A549 (cell line): Measurements from ENCODE around the gene GMDS. TPM values are rescaled to one million over a fixed set of nuclear protein-coding genes. Genes with fewer than 3 reads are reported as not detected.

Experiments
- ATAC-seq, 2 experiments: fragments of 200-7000 bp in 1 of 2; fragments of >200 bp in 1 of 2; cut with Nextera tagmentation in 1 of 2; cut with Tn5 transposase in 1 of 2; 3 replicates each; pipeline versions ENCODE4 v1.8.0 to v1.9.1; 2018 to 2020; ENCODE audit warnings: mild to moderate bottlenecking in 1 of 2, moderate library complexity in 1 of 2
- CTCF ChIA-PET: fragments of 300-600 bp; sonication (Branson Sonifier 250); formaldehyde crosslinking; extraction: SDS; loops from one replicate; lab custom pipeline; 2021; ENCODE audit warnings: antibody characterized with exemption, inconsistent platforms; lab: Yijun Ruan, JAX
- POLR2A ChIA-PET: fragments of 350-600 bp; formaldehyde crosslinking; extraction: SDS; loops from one replicate; lab custom pipeline; 2021; ENCODE audit warnings: antibody characterized with exemption, inconsistent platforms; lab: Yijun Ruan, JAX
- DNase-seq, 2 experiments: peaks; one replicate each; pipeline versions ENCODE4 v3.0.0 to v3.0.0-alpha.2; 2011 to 2016; ENCODE audit warnings: low read depth in 1 of 2, low spot score in 1 of 2
- FAIRE-seq: peaks from 2 replicates; lab custom pipeline; 2011; peaks lifted over from hg19 to GRCh38; lab: Jason Lieb, UNC
- H3K27ac ChIP-seq, 2 experiments: fragments of >200 bp; sonication (Bioruptor Twin); formaldehyde crosslinking; 3 replicates each; pipeline ENCODE4 v1.5.1; 2016 to 2017
- H3K4me1 ChIP-seq: fragments of >200 bp; sonication (Bioruptor Twin); formaldehyde crosslinking; 3 replicates; pipeline ENCODE4 v1.6.1; 2016
- H3K4me2 ChIP-seq: fragments of >200 bp; sonication (Bioruptor Twin); formaldehyde crosslinking; 3 replicates; pipeline ENCODE4 v1.6.1; 2016
- H3K4me3 ChIP-seq: fragments of >200 bp; sonication (Bioruptor Twin); formaldehyde crosslinking; 3 replicates; pipeline ENCODE4 v1.5.1; 2016
- H3K9me3 ChIP-seq: fragments of >200 bp; sonication (Bioruptor Twin); formaldehyde crosslinking; 3 replicates; pipeline ENCODE4 v1.6.1; 2016
- BCL3 ChIP-seq: fragments of >200 bp; sonication (Bioruptor Twin); formaldehyde crosslinking; IDR thresholded peaks from 3 replicates; pipeline ENCODE4 v1.6.1; 2016
- CBX8 ChIP-seq: fragments of 200-600 bp; sonication (generic); IDR thresholded peaks from 2 replicates; pipeline ENCODE4 v1.6.1; 2016
- CEBPB ChIP-seq, 2 experiments: fragments of >200 bp in 1 of 2; sonication (Bioruptor Twin) in 1 of 2; formaldehyde crosslinking in 1 of 2; IDR thresholded peaks; 2 replicates each; pipeline ENCODE4 v1.6.1; 2012 to 2016
- CHD2 ChIP-seq: fragments of 150-350 bp; IDR thresholded peaks from 2 replicates; pipeline ENCODE4 v1.6.1; 2014; ENCODE audit warnings: low read length; ENCODE audit not compliant: partially characterized antibody
- CHD4 ChIP-seq: fragments of 200-600 bp; sonication (generic); IDR thresholded peaks from 2 replicates; pipeline ENCODE4 v1.6.1; 2016; ENCODE audit warnings: antibody characterized with exemption, mild to moderate bottlenecking, borderline replicate concordance
- EHF ChIP-seq: fragments of 250-450 bp; sonication (Bioruptor Pico); IDR thresholded peaks from 2 replicates; pipeline ENCODE4 v1.5.0; 2020; ENCODE audit warnings: mild to moderate bottlenecking
- EHMT2 ChIP-seq: fragments of 200-600 bp; sonication (generic); IDR thresholded peaks from 2 replicates; pipeline ENCODE4 v1.6.1; 2016; ENCODE audit warnings: antibody characterized with exemption, low read depth, mild to moderate bottlenecking, moderate library complexity
- ESRRA ChIP-seq: fragments of 150-350 bp; IDR thresholded peaks from 2 replicates; pipeline ENCODE4 v1.6.1; 2014; ENCODE audit warnings: mild to moderate bottlenecking, low read length, borderline replicate concordance
- FOSL2 ChIP-seq, 2 experiments: fragments of 450-650 bp in 1 of 2; fragments of >200 bp in 1 of 2; sonication (Bioruptor Twin) in 1 of 2; formaldehyde crosslinking; IDR thresholded peaks; 2 replicates each; pipeline versions ENCODE4 v1.5.0 to v1.6.1; 2016 to 2020; ENCODE audit warnings: mild to moderate bottlenecking in 1 of 2, moderate library complexity in 1 of 2
- HES2 ChIP-seq: fragments of >200 bp; sonication (Bioruptor Twin); formaldehyde crosslinking; IDR thresholded peaks from 2 replicates; pipeline ENCODE4 v1.6.1; 2016
- HOXB13 ChIP-seq: fragments of 250-450 bp; sonication (Bioruptor Pico); IDR thresholded peaks from 2 replicates; pipeline ENCODE4 v1.5.0; 2020; ENCODE audit warnings: low read depth, mild to moderate bottlenecking, moderate library complexity
- JUNB ChIP-seq: fragments of >200 bp; sonication (Bioruptor Twin); formaldehyde crosslinking; IDR thresholded peaks from 2 replicates; pipeline ENCODE4 v1.6.1; 2016
- KDM1A ChIP-seq: fragments of 200-600 bp; sonication (generic); IDR thresholded peaks from 2 replicates; pipeline ENCODE4 v1.6.1; 2016; ENCODE audit warnings: low read depth, mild to moderate bottlenecking
- KDM5A ChIP-seq: fragments of 200-600 bp; sonication (generic); IDR thresholded peaks from 2 replicates; pipeline ENCODE4 v1.6.1; 2016; ENCODE audit warnings: antibody characterized with exemption, mild to moderate bottlenecking
- MAZ ChIP-seq: fragments of 150-350 bp; IDR thresholded peaks from 2 replicates; pipeline ENCODE4 v1.6.1; 2014; ENCODE audit warnings: antibody characterized with exemption, low read depth, low read length, borderline replicate concordance
- MYC ChIP-seq: IDR thresholded peaks from 2 replicates; pipeline ENCODE4 v1.6.1; 2012; ENCODE audit warnings: mild to moderate bottlenecking, inconsistent platforms, low read length, improper control_type of control experiment, borderline replicate concordance
- NPAS2 ChIP-seq: fragments of 250-450 bp; sonication (Bioruptor Pico); IDR thresholded peaks from 2 replicates; pipeline ENCODE4 v1.8.0; 2022; ENCODE audit warnings: mild to moderate bottlenecking, moderate library complexity, borderline replicate concordance
- PBX3 ChIP-seq: IDR thresholded peaks from 2 replicates; pipeline ENCODE4 v1.6.1; 2012
- PHF8 ChIP-seq: fragments of 200-600 bp; sonication (generic); IDR thresholded peaks from 2 replicates; pipeline ENCODE4 v1.6.1; 2016; ENCODE audit warnings: low read depth, mild to moderate bottlenecking, antibody characterized with exemption, moderate library complexity, borderline replicate concordance
- POLR2AphosphoS2 ChIP-seq: conservative IDR thresholded peaks from 2 replicates; pipeline ENCODE4 v1.6.1; 2012; ENCODE audit warnings: low read length, improper control_type of control experiment, inconsistent platforms
- RAD21 ChIP-seq, 2 experiments: fragments of >200 bp in 1 of 2; sonication (Bioruptor Twin) in 1 of 2; formaldehyde crosslinking in 1 of 2; IDR thresholded peaks in 1 of 2; conservative IDR thresholded peaks in 1 of 2; 2 replicates in 1 of 2; 3 replicates in 1 of 2; pipeline ENCODE4 v1.6.1; 2012 to 2018; ENCODE audit warnings: inconsistent platforms in 1 of 2
- RFX5 ChIP-seq: fragments of 450-650 bp; IDR thresholded peaks from 2 replicates; pipeline ENCODE4 v1.7.1; 2014; ENCODE audit warnings: antibody characterized with exemption, mild to moderate bottlenecking, moderate library complexity
- SREBF2 ChIP-seq: fragments of 450-650 bp; IDR thresholded peaks from 2 replicates; pipeline ENCODE4 v1.6.1; 2014; ENCODE audit warnings: mild to moderate bottlenecking, moderate library complexity
- TFCP2L1 ChIP-seq: fragments of 250-450 bp; sonication (Bioruptor Pico); IDR thresholded peaks from 2 replicates; pipeline ENCODE4 v1.5.0; 2021; ENCODE audit warnings: mild to moderate bottlenecking
- USF2 ChIP-seq: fragments of 450-650 bp; IDR thresholded peaks from 2 replicates; pipeline ENCODE4 v1.6.1; 2014; ENCODE audit warnings: antibody characterized with exemption
- WGBS: methylation state at CpG from one replicate; pipeline ENCODE4 v1.1.6; 2017; ENCODE audit errors: missing lambda C conversion rate; 5-methylcytosine and 5-hydroxymethylcytosine counted together
- polyA plus RNA-seq, 4 experiments: library from polyadenylated mRNA; depleted of rRNA in 3 of 4; stranded (reverse); fragments of >200 nt; fragmentation: RNase III in 1 of 4; extraction: RNeasy Plus Mini Kit Qiagen cat#74134 plus additional on column Dnase treatment in 1 of 4; gene quantifications; 2 replicates in 3 of 4; 3 replicates in 1 of 4; pipeline ENCODE4 v1.2.3, GENCODE V29; 2011 to 2017

GMDS gene
- polyA plus RNA-seq, 2 of the 4 experiments (the other 2 are of a cell fraction) = 9.9 to 12.4 TPM

- no peak for ATAC-seq
- Histone ChIP-seq H3K4me3 (no peak overlapping the region), H3K9me3 (no peaks in the 10 kb centered on the region), H3K4me2 (no peak overlapping the region), H3K27ac (no peak overlapping the region), H3K4me1 (peaks cover 18% of the 10 kb centered on the region)
- 70% methylated on average over 22 of the region's 22 CpGs for WGBS
- POLR2A ChIA-PET = no interaction called here
- CTCF ChIA-PET = interaction anchor here (0.5 to 4.8 kb wide), 7 partner anchors 39 to 1408 kb away, joined by 3 to 32 read pairs (median 3); partner anchors contain the start of gene MYLK4
- FAIRE-seq = no peak
- DNase-seq = no peak
- TF ChIP-seq PHF8 (no peak), MAZ (no peak), KDM1A (no peak), KDM5A (no peak), EHMT2 (no peak), BCL3 (no peak), HOXB13 (CRISPR knock-in tag) (no peak), POLR2AphosphoS2 (no peak), SREBF2 (no peak), CBX8 (no peak), FOSL2 (IDR thresholded peaks at IDR 0.05) (no peak), FOSL2 (CRISPR knock-in tag; IDR thresholded peaks at IDR 0.05) (no peak), HES2 (no peak), NPAS2 (CRISPR knock-in tag) (no peak), MYC (no peak), CHD4 (no peak), RFX5 (no peak)
Observed at GRCh38 chr6:1593958-1594314, 651.5 kb downstream of the GMDS start.

- TF ChIP-seq CHD2 = no peak
- TF ChIP-seq JUNB = no peak
- no peak for TF ChIP-seq RAD21 (conservative IDR thresholded peaks at IDR 0.05 in 1 of 2, IDR thresholded peaks at IDR 0.05 in 1 of 2)
- no peak for TF ChIP-seq ESRRA
- TF ChIP-seq NPAS2 (CRISPR knock-in tag) = no peak
- TF ChIP-seq PBX3 = no peak
- no peak for TF ChIP-seq TFCP2L1 (CRISPR knock-in tag)
- TF ChIP-seq CEBPB (IDR thresholded peaks at IDR 0.05) = no peak
- TF ChIP-seq EHF (CRISPR knock-in tag) = no peak
- no peak for TF ChIP-seq USF2
- no peak for TF ChIP-seq MYC
- H3K4me3 ChIP-seq = no peak overlapping the region
- DNase-seq = no peak
- POLR2A ChIA-PET = no interaction called here
- CTCF ChIA-PET = interaction anchor here (0.5 to 1.3 kb wide), 5 partner anchors 702 to 1409 kb away, joined by 3 to 4 read pairs (median 3); no protein-coding TSS in a partner anchor
- H3K4me1 ChIP-seq = peaks cover 18% of the 10 kb centered on the region
- H3K9me3 ChIP-seq = no peaks in the 10 kb centered on the region
- FAIRE-seq = no peak
- no peak overlapping the region for H3K4me2 ChIP-seq
- ATAC-seq = no peak
- 56% methylated on average over 18 of the region's 20 CpGs for WGBS
- H3K27ac ChIP-seq = no peak overlapping the region
Observed at GRCh38 chr6:1593286-1593957, 652.0 kb downstream of the GMDS start.
